Measurements from ENCODE around the gene GATA6.

GRCh38 chr18:22223254-22223964 lies 54.0 kb downstream of the GATA6 start:
- TF ChIP-seq MAX (IDR thresholded peaks at IDR 0.05; ENCODE audit: low read depth, low read length) (no peak), CTCF (IDR thresholded peaks at IDR 0.05; ENCODE audit: low read depth, low read length) (no peak)
